K562 (cell line): ENCODE data around the gene STT3A. TPM values are rescaled to one million over a fixed set of nuclear protein-coding genes. Genes with fewer than 3 reads are reported as not detected.

Experiments
- ARID1B ChIP-seq: fragments of 450-650 bp; IDR thresholded peaks from 2 replicates; pipeline ENCODE4 v1.6.1; 2016; ENCODE audit warnings: antibody characterized with exemption, mild to moderate bottlenecking, inconsistent platforms
- ARNT ChIP-seq, 2 experiments: fragments of 450-650 bp; IDR thresholded peaks; 2 replicates each; pipeline ENCODE4 v1.6.1; 2016; ENCODE audit warnings: mild to moderate bottlenecking in 1 of 2
- COPS2 ChIP-seq: fragments of 450-650 bp; conservative IDR thresholded peaks from 2 replicates; pipeline ENCODE4 v1.6.1; 2016; ENCODE audit warnings: mild to moderate bottlenecking, moderate library complexity
- E2F3 ChIP-seq: fragments of 250-450 bp; sonication (Bioruptor Pico); IDR thresholded peaks from 2 replicates; pipeline ENCODE4 v1.4.0; 2020; ENCODE audit warnings: mild to moderate bottlenecking
- ESRRB ChIP-seq: fragments of 250-450 bp; sonication (Bioruptor Pico); IDR thresholded peaks from 2 replicates; pipeline ENCODE4 v1.5.0; 2020; ENCODE audit warnings: mild to moderate bottlenecking, moderate library complexity, borderline replicate concordance
- MYC ChIP-seq, 2 experiments: fragments of 250-450 bp in 1 of 2; sonication (Bioruptor Pico) in 1 of 2; IDR thresholded peaks; 2 replicates each; pipeline versions ENCODE4 v1.5.1 to v1.6.1; 2012 to 2021; ENCODE audit warnings: low read depth in 2 of 2, borderline replicate concordance in 1 of 2, improper control_type of control experiment in 1 of 2, low read length in 1 of 2, mild to moderate bottlenecking in 1 of 2, moderate library complexity in 1 of 2
- STAT5A ChIP-seq: IDR thresholded peaks from 2 replicates; pipeline ENCODE4 v1.6.1; 2012; ENCODE audit warnings: low read length, inconsistent platforms, borderline replicate concordance
- STAT5B ChIP-seq: fragments of 250-450 bp; sonication (Bioruptor Pico); IDR thresholded peaks from 2 replicates; pipeline ENCODE4 v1.8.0; 2021; ENCODE audit warnings: mild to moderate bottlenecking, inconsistent platforms
- ZBTB1 ChIP-seq: sonication (generic); formaldehyde crosslinking; IDR thresholded peaks from 2 replicates; pipeline ENCODE4 v1.8.1; 2023; ENCODE audit warnings: missing genetic modification reagents, low read depth, mild to moderate bottlenecking, borderline replicate concordance
- ZNF12 ChIP-seq: sonication (generic); formaldehyde crosslinking; IDR thresholded peaks from 2 replicates; pipeline ENCODE4 v1.4.0; 2020; ENCODE audit warnings: mild to moderate bottlenecking, missing genetic modification reagents
- ZNF124 ChIP-seq: sonication (generic); formaldehyde crosslinking; IDR thresholded peaks from 2 replicates; pipeline ENCODE4 v1.8.1; 2022; ENCODE audit warnings: missing genetic modification reagents
- polyA plus RNA-seq, 8 experiments: library from polyadenylated mRNA; depleted of rRNA in 4 of 8; stranded (reverse) in 5 of 8; unstranded in 3 of 8; fragments of >200 nt; fragmentation: Nextera tagmentation in 2 of 8; fragmentation: Illumina TruSeq in 1 of 8; extraction: Ambion mirVana in 2 of 8; extraction: Trizol in 1 of 8; gene quantifications; 2 replicates each; pipeline versions ENCODE4 v1.2.1 to v1.2.3, GENCODE V29; 2011 to 2014; ENCODE audit warnings: inconsistent platforms in 1 of 8, missing spikeins in 1 of 8
- total RNA-seq, 7 experiments: library from RNA; depleted of rRNA in 6 of 7; stranded (reverse); fragments of >200 nt in 6 of 7; fragmentation: Illumina TruSeq in 2 of 7; extraction: Trizol in 2 of 7; gene quantifications; 2 replicates each; pipeline versions ENCODE4 v1.2.1 to v1.2.3, GENCODE V29; 2011 to 2021; ENCODE audit warnings: low replicate concordance in 1 of 7
- TF ChIP-seq, protein P1 (sequence below): fragments of 450-650 bp; IDR thresholded peaks from 2 replicates; pipeline ENCODE4 v1.6.1; 2014; ENCODE audit warnings: low read depth, mild to moderate bottlenecking, moderate library complexity, borderline replicate concordance
- TF ChIP-seq, protein P2 (sequence below): sonication (generic); formaldehyde crosslinking; IDR thresholded peaks from 2 replicates; pipeline ENCODE4 v1.8.1; 2022; ENCODE audit warnings: missing genetic modification reagents
- TF ChIP-seq, protein P3 (sequence below): sonication (generic); formaldehyde crosslinking; IDR thresholded peaks from 2 replicates; pipeline ENCODE4 v1.8.0; 2022; ENCODE audit warnings: mild to moderate bottlenecking, low read depth, missing genetic modification reagents
- TF ChIP-seq, protein P4 (sequence below), 2 experiments: fragments of 450-650 bp in 1 of 2; sonication (generic) in 1 of 2; formaldehyde crosslinking in 1 of 2; IDR thresholded peaks; 2 replicates each; pipeline versions ENCODE4 v1.7.1 to v1.9.0; 2016 to 2022; ENCODE audit warnings: inconsistent platforms in 1 of 2, mild to moderate bottlenecking in 1 of 2, missing genetic modification reagents in 1 of 2

STT3A gene
- total and polyA plus RNA-seq, 9 of the 15 experiments (the other 6 are each of a cell fraction or from before 2014, with no cell fraction given), result 70.7 to 330 (median 192) TPM

DNA sequence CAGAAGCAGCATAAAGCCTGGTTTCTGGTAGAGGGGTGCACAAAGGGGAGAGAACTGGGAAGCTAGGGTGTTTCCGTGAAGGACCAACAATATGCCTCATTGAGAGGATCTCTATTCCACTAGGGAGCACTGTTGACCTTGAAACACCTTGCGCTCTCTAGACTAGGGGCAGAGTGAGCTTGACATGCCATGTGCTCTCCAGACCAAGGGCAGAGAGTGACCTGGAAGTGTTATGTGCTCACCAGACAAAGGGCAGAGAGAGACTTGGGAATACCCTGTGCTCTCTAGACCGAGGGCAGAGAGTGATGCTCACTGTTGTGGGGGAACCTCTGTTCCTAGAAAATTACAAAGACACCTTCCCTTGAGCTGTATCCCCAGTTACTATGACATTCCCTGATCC, 38.6 kb upstream of the STT3A start (continued):
- TF ChIP-seq, protein P1, sequence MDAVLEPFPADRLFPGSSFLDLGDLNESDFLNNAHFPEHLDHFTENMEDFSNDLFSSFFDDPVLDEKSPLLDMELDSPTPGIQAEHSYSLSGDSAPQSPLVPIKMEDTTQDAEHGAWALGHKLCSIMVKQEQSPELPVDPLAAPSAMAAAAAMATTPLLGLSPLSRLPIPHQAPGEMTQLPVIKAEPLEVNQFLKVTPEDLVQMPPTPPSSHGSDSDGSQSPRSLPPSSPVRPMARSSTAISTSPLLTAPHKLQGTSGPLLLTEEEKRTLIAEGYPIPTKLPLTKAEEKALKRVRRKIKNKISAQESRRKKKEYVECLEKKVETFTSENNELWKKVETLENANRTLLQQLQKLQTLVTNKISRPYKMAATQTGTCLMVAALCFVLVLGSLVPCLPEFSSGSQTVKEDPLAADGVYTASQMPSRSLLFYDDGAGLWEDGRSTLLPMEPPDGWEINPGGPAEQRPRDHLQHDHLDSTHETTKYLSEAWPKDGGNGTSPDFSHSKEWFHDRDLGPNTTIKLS, result no peak
- TF ChIP-seq MYC (IDR thresholded peaks at IDR 0.05; ENCODE audit: low read depth, low read length) (peak; percentile 95), MYC (CRISPR knock-in tag; IDR thresholded peaks at IDR 0.05; ENCODE audit: borderline replicate concordance, low read depth) (no peak), ZNF124 (CRISPR knock-in tag) (no peak), ZNF12 (no peak), STAT5A (no peak), ARID1B (0 out of 2 replicates have a peak, but pooled peaks have one; percentile 9), ESRRB (CRISPR knock-in tag) (no peak), ARNT (IDR thresholded peaks at IDR 0.05) (no peak), COPS2 (no peak), ZBTB1 (no peak), STAT5B (CRISPR knock-in tag) (no peak), E2F3 (CRISPR knock-in tag) (0 out of 2 replicates have a peak, but pooled peaks have one; percentile 26)
- TF ChIP-seq, protein P2, sequence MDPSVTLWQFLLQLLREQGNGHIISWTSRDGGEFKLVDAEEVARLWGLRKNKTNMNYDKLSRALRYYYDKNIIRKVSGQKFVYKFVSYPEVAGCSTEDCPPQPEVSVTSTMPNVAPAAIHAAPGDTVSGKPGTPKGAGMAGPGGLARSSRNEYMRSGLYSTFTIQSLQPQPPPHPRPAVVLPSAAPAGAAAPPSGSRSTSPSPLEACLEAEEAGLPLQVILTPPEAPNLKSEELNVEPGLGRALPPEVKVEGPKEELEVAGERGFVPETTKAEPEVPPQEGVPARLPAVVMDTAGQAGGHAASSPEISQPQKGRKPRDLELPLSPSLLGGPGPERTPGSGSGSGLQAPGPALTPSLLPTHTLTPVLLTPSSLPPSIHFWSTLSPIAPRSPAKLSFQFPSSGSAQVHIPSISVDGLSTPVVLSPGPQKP (CRISPR knock-in tag), result no peak
- TF ChIP-seq, protein P3, sequence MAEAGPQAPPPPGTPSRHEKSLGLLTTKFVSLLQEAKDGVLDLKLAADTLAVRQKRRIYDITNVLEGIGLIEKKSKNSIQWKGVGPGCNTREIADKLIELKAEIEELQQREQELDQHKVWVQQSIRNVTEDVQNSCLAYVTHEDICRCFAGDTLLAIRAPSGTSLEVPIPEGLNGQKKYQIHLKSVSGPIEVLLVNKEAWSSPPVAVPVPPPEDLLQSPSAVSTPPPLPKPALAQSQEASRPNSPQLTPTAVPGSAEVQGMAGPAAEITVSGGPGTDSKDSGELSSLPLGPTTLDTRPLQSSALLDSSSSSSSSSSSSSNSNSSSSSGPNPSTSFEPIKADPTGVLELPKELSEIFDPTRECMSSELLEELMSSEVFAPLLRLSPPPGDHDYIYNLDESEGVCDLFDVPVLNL (CRISPR knock-in tag), result no peak
- TF ChIP-seq, protein P4, sequence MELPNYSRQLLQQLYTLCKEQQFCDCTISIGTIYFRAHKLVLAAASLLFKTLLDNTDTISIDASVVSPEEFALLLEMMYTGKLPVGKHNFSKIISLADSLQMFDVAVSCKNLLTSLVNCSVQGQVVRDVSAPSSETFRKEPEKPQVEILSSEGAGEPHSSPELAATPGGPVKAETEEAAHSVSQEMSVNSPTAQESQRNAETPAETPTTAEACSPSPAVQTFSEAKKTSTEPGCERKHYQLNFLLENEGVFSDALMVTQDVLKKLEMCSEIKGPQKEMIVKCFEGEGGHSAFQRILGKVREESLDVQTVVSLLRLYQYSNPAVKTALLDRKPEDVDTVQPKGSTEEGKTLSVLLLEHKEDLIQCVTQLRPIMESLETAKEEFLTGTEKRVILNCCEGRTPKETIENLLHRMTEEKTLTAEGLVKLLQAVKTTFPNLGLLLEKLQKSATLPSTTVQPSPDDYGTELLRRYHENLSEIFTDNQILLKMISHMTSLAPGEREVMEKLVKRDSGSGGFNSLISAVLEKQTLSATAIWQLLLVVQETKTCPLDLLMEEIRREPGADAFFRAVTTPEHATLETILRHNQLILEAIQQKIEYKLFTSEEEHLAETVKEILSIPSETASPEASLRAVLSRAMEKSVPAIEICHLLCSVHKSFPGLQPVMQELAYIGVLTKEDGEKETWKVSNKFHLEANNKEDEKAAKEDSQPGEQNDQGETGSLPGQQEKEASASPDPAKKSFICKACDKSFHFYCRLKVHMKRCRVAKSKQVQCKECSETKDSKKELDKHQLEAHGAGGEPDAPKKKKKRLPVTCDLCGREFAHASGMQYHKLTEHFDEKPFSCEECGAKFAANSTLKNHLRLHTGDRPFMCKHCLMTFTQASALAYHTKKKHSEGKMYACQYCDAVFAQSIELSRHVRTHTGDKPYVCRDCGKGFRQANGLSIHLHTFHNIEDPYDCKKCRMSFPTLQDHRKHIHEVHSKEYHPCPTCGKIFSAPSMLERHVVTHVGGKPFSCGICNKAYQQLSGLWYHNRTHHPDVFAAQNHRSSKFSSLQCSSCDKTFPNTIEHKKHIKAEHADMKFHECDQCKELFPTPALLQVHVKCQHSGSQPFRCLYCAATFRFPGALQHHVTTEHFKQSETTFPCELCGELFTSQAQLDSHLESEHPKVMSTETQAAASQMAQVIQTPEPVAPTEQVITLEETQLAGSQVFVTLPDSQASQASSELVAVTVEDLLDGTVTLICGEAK (IDR thresholded peaks at IDR 0.05), result peak; percentile 27; the same call in 1 of the 2 replicates
- TF ChIP-seq, protein P4 (CRISPR knock-in tag; IDR thresholded peaks at IDR 0.05), result no peak
